ENCODE data around the gene KIF14. TPM values are rescaled to one million over a fixed set of nuclear protein-coding genes. Genes with fewer than 3 reads are reported as not detected.
A peak's percentile ranks its signal among the peaks of the same experiment; 100 is the strongest.

The KIF14 gene
- total and polyA plus RNA-seq, 2 donors (not counting 3 experiments of a cell fraction or from before 2014, with no cell fraction given) = 1.5 to 13.8 TPM

- Histone ChIP-seq H3K36me3 (ENCODE audit: control insufficient read depth in 2 of 2, extremely low read depth in 1 of 2, insufficient read depth in 2 of 2, low read length in 2 of 2) (peaks cover 3 to 10% of the 10 kb centered on the region in 2 experiments), H3K27ac (ENCODE audit: insufficient read depth, low read depth, low read length) (peak overlapping the region; percentile 32), H3K4me1 (ENCODE audit: control insufficient read depth, extremely low read depth, insufficient read depth, low read length) (peaks cover 28% of the 10 kb centered on the region), H3K9me1 (replicated peaks; ENCODE audit: control insufficient read depth, extremely low read depth, insufficient read depth, low read length) (no peaks in the 10 kb centered on the region), H3K9ac (replicated peaks; ENCODE audit: extremely low read depth, insufficient read depth, low read length) (no peak overlapping the region), H3K79me2 (ENCODE audit: control insufficient read depth, insufficient read depth, low read length) (peaks cover 10% of the 10 kb centered on the region), H3K9me3 (replicated peaks; ENCODE audit: control insufficient read depth, insufficient read depth, low read length) (no peaks in the 10 kb centered on the region), H3K27me3 (ENCODE audit: control insufficient read depth in 2 of 2, insufficient read depth in 2 of 2, low read length in 2 of 2) (no peaks in the 10 kb centered on the region), H3K4me3 (replicated peaks in 1 of 3; ENCODE audit: insufficient read depth in 1 of 3, low read depth in 1 of 3, low read length in 3 of 3) (no peak overlapping the region), H4K20me1 (replicated peaks; ENCODE audit: control insufficient read depth, extremely low read depth, insufficient read depth, low read length) (no peaks in the 10 kb centered on the region), H3K4me2 (ENCODE audit: insufficient read depth, low read length) (no peak overlapping the region), H2AFZ (ENCODE audit: low read depth, low read length) (no peak overlapping the region)
- dilution Hi-C loops (cut with MboI; ENCODE audit: extremely low pct_ligation_motif_present, low sequenced_read_pairs) = no loop called here
- TF ChIP-seq CTCF (IDR thresholded peaks at IDR 0.05; ENCODE audit: extremely low read depth in 1 of 2, insufficient read depth in 1 of 2, low read depth in 1 of 2, low read length in 2 of 2) = no peak
- no peak for TF ChIP-seq POLR2A (IDR thresholded peaks at IDR 0.05; ENCODE audit: low read depth, low read length)
- TF ChIP-seq EZH2 (IDR thresholded peaks at IDR 0.05; ENCODE audit: borderline replicate concordance, low read depth, low read length, severe bottlenecking) = no peak
- TF ChIP-seq MYC (IDR thresholded peaks at IDR 0.05; ENCODE audit: low read depth, low read length) = no peak
- TF ChIP-seq FOS (IDR thresholded peaks at IDR 0.05; ENCODE audit: borderline replicate concordance, insufficient read depth, low read length) = no peak
- TF ChIP-seq MAX (IDR thresholded peaks at IDR 0.05; ENCODE audit: insufficient read depth, insufficient read length) = no peak
- no peak for TF ChIP-seq GATA2 (IDR thresholded peaks at IDR 0.05; ENCODE audit: insufficient read depth, insufficient read length, low read depth, low read length)
- TF ChIP-seq POLR2AphosphoS5 (IDR thresholded peaks at IDR 0.05; ENCODE audit: insufficient read depth, low read depth, low read length) = no peak
- TF ChIP-seq JUN (IDR thresholded peaks at IDR 0.05; ENCODE audit: borderline replicate concordance, insufficient read depth, insufficient read length, low read depth) = no peak
- intact Hi-C loops (cut with micrococcal nuclease) = no loop called here
- DNase-seq (ENCODE audit: low read depth, low spot score) = no peak
- FAIRE-seq = no peak
- BruUV-seq (replicated peaks) = no TSS peak
- POLR2A ChIA-PET = no interaction called here
- CTCF ChIA-PET = interaction anchor here (1.0 to 3.7 kb wide), 3 partner anchors 33 to 171 kb away, joined by 3 to 20 read pairs (median 4); no protein-coding TSS in a partner anchor
Measured at GRCh38 chr1:200666309-200666708, 45.8 kb upstream of the KIF14 start.

All from endothelial cell of umbilical vein (primary cell).